Measurements from ENCODE around the gene TRIP13.

The TRIP13 gene

DNA sequence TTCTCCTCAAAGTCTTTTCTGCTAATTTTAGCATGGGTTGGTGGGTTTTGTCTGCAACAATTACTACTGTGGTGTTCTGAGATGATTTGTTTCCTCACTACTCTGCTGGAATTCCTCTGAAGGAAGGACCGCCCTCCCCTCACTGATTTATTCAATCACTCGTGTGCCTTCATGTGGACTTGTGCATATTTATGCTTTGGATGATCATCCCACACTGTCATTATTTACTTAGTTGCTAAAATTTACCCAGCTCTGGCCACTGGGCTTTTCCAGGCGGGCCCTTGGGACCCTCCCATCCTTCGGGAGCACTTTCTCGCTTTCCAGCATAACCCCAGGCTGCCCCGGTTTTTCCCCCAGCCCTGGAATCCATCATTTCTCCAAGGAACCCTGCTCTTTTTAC is 74.3 kb downstream of the TRIP13 start:
- TF ChIP-seq, protein P1, sequence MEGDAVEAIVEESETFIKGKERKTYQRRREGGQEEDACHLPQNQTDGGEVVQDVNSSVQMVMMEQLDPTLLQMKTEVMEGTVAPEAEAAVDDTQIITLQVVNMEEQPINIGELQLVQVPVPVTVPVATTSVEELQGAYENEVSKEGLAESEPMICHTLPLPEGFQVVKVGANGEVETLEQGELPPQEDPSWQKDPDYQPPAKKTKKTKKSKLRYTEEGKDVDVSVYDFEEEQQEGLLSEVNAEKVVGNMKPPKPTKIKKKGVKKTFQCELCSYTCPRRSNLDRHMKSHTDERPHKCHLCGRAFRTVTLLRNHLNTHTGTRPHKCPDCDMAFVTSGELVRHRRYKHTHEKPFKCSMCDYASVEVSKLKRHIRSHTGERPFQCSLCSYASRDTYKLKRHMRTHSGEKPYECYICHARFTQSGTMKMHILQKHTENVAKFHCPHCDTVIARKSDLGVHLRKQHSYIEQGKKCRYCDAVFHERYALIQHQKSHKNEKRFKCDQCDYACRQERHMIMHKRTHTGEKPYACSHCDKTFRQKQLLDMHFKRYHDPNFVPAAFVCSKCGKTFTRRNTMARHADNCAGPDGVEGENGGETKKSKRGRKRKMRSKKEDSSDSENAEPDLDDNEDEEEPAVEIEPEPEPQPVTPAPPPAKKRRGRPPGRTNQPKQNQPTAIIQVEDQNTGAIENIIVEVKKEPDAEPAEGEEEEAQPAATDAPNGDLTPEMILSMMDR (conservative IDR thresholded peaks at IDR 0.05; ENCODE audit: low read depth, low read length): no peak
- no peak overlapping the region for H3K4me3 ChIP-seq (ENCODE audit: low read depth, low read length)
- DNase-seq (ENCODE audit: low read depth): no peak

Data from choroid plexus epithelial cell (primary cell).